ENCODE data around the gene ABI3BP.

ABI3BP gene

GRCh38 chr3:100710261-100710968, 282.8 kb downstream of the ABI3BP start:
- Histone ChIP-seq H3K27ac (peak overlapping the region; percentile 89 to 99 (median 97)), H3K4me3 (peak overlapping the region; percentile 48 to 89 (median 79))

- Histone ChIP-seq H3K27ac (peak overlapping the region; percentile 89 to 99 (median 97)), H3K4me3 (peak overlapping the region; percentile 48 to 89 (median 79))
These were observed 283.4 kb downstream of the ABI3BP start for GRCh38 chr3:100709842-100710260.

- H3K27ac ChIP-seq, result peak within 1 kb of the TSS; percentile 89 to 99 (median 97)
- peak within 1 kb of the TSS; percentile 48 to 89 (median 79) for H3K4me3 ChIP-seq
These were observed 284.0 kb downstream of the ABI3BP start, which contains the start of gene TFG for GRCh38 chr3:100708989-100709841. Gene TFG, plus strand, starts transcription at chr3:100709494. Its CDS starts 4,192 bp downstream, at chr3:100713686.

GRCh38 chr3:100708644-100708988, 284.6 kb downstream of the ABI3BP start:
- Histone ChIP-seq H3K4me3 (peak overlapping the region; percentile 48 to 89 (median 79)), H3K27ac (peak overlapping the region in 20 of 21 experiments; percentile 20 to 99 (median 96))

GRCh38 chr3:100706365-100706764, 286.9 kb downstream of the ABI3BP start:
- no peak overlapping the region for H3K27ac ChIP-seq
- H3K4me3 ChIP-seq, result no peak overlapping the region

GRCh38 chr3:100703865-100704264, 289.4 kb downstream of the ABI3BP start:
- H3K4me3 ChIP-seq, result no peak overlapping the region
- no peak overlapping the region for H3K27ac ChIP-seq

GRCh38 chr3:100702980-100703345, 290.3 kb downstream of the ABI3BP start:
- H3K27ac ChIP-seq, result no peak overlapping the region
- H3K4me3 ChIP-seq, result no peak overlapping the region

GRCh38 chr3:100702082-100702979, 290.9 kb downstream of the ABI3BP start:
- no peak overlapping the region for H3K4me3 ChIP-seq
- no peak overlapping the region for H3K27ac ChIP-seq

GRCh38 chr3:100700708-100701107, 292.5 kb downstream of the ABI3BP start:
- H3K4me3 ChIP-seq, result no peak overlapping the region
- no peak overlapping the region for H3K27ac ChIP-seq
